Sigmoid colon (tissue), 7 donors: Measurements from ENCODE around the gene NOL4L. TPM values are rescaled to one million over a fixed set of nuclear protein-coding genes. Genes with fewer than 3 reads are reported as not detected.

Experiments
- DNase-seq: peaks from one replicate; pipeline ENCODE4 v3.0.0-alpha.2; 2019
- H3K27ac ChIP-seq, 4 donors: fragments of 200-600 bp; sonication (generic); one replicate each; pipeline ENCODE4 v1.5.1; 2016 to 2019; ENCODE audit warnings: mild to moderate bottlenecking in 1 of 4
- H3K27me3 ChIP-seq, 3 donors: fragments of 200-600 bp; sonication (generic); one replicate each; pipeline ENCODE4 v1.5.1; 2019; ENCODE audit warnings: mild to moderate bottlenecking in 1 of 3
- H3K36me3 ChIP-seq, 4 donors: fragments of 200-600 bp; sonication (generic); one replicate each; pipeline ENCODE4 v1.5.1; 2016 to 2019
- H3K4me1 ChIP-seq, 4 donors: fragments of 200-600 bp; sonication (generic); one replicate each; pipeline ENCODE4 v1.5.1; 2017 to 2019
- H3K4me3 ChIP-seq, 4 donors: fragments of 200-600 bp; sonication (generic); one replicate each; pipeline ENCODE4 v1.5.1; 2017 to 2019; ENCODE audit warnings: mild to moderate bottlenecking in 2 of 4, moderate library complexity in 1 of 4
- H3K9me3 ChIP-seq, 4 donors: fragments of 200-600 bp in 3 of 4; sonication (generic) in 3 of 4; one replicate each; pipeline versions ENCODE4 v1.5.1 to v1.6.1; 2013 to 2019
- EP300 ChIP-seq, 4 donors: sonication (generic); formaldehyde crosslinking; IDR thresholded peaks; one replicate each; pipeline ENCODE4 v1.6.1; 2017; ENCODE audit warnings: antibody characterized with exemption in 4 of 4
- POLR2A ChIP-seq, 2 donors: fragments of 450-650 bp; IDR thresholded peaks; one replicate each; pipeline ENCODE4 v1.6.1; 2016; ENCODE audit warnings: antibody characterized with exemption in 2 of 2, mild to moderate bottlenecking in 2 of 2, moderate library complexity in 2 of 2
- POLR2AphosphoS5 ChIP-seq, 4 donors: sonication (generic); formaldehyde crosslinking; IDR thresholded peaks; one replicate each; pipeline ENCODE4 v1.6.1; 2017; ENCODE audit warnings: antibody characterized with exemption in 4 of 4
- WGBS, 2 donors: extraction: QIAGEN DNeasy Blood & Tissue Kit; methylation state at CpG; one replicate each; pipeline ENCODE4 v1.1.7; 2013; 5-methylcytosine and 5-hydroxymethylcytosine counted together
- intact Hi-C: fragments of 100-400 bp; cut with DNase I; formaldehyde crosslinking; loops from one replicate; pipeline ENCODE4 v1.15.1; 2023
- polyA plus RNA-seq, 3 donors: library from polyadenylated mRNA; stranded (reverse); fragments of 200-250 nt; gene quantifications; one replicate each; pipeline ENCODE4 v1.2.3, GENCODE V29; 2013
- total RNA-seq, 4 donors: library from RNA; depleted of rRNA; stranded (reverse); fragments of >200 nt; gene quantifications; one replicate each; pipeline ENCODE4 v1.1.0, GENCODE V29; 2016
- TF ChIP-seq, protein P1 (sequence below), 4 experiments: fragments of 450-650 bp in 3 of 4; fragments of 200-600 bp in 1 of 4; IDR thresholded peaks; one replicate each; pipeline ENCODE4 v1.5.1; 2016 to 2019; ENCODE audit warnings: antibody characterized with exemption in 4 of 4, mild to moderate bottlenecking in 3 of 4, moderate library complexity in 2 of 4
- donor health status: healthy with polysubstance abuse.
- donor health status: Bipolar disorder and iron deficiency.
- donor health status: healthy.

Gene NOL4L
- total and polyA plus RNA-seq, 7 donors = 9.2 to 34.7 (median 16.8) TPM

DNA sequence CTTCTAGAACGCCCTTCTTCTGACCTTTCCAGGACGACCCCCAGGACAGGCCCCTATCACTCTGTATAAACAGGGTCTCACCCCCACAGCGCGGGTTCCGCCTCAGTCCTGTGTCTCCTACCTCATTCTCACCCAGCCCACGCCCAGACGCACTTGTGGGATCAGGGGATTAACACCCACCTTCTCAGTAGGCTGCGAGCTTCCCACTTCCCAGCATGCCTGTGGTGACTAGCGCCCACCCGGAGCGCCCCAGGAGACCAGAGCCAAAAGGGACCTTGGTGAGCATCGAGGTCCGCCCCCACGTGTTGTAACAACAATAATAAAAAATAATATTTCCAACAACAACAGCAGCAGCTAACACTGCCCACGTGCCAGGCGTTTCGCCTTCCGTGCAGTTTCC is 40.9 kb upstream of the NOL4L start:
- Histone ChIP-seq H3K27me3 (peaks cover 0 to 12% (median 0%) of the 10 kb centered on the region in 3 donors), H3K36me3 (no peaks in the 10 kb centered on the region), H3K4me3 (no peak overlapping the region), H3K27ac (no peak overlapping the region), H3K9me3 (no peaks in the 10 kb centered on the region), H3K4me1 (peaks cover 0 to 14% (median 13%) of the 10 kb centered on the region in 4 donors)
- TF ChIP-seq POLR2AphosphoS5 (IDR thresholded peaks at IDR 0.05) (no peak), POLR2A (IDR thresholded peaks at IDR 0.05) (no peak), EP300 (IDR thresholded peaks at IDR 0.05) (no peak)
- TF ChIP-seq, protein P1, sequence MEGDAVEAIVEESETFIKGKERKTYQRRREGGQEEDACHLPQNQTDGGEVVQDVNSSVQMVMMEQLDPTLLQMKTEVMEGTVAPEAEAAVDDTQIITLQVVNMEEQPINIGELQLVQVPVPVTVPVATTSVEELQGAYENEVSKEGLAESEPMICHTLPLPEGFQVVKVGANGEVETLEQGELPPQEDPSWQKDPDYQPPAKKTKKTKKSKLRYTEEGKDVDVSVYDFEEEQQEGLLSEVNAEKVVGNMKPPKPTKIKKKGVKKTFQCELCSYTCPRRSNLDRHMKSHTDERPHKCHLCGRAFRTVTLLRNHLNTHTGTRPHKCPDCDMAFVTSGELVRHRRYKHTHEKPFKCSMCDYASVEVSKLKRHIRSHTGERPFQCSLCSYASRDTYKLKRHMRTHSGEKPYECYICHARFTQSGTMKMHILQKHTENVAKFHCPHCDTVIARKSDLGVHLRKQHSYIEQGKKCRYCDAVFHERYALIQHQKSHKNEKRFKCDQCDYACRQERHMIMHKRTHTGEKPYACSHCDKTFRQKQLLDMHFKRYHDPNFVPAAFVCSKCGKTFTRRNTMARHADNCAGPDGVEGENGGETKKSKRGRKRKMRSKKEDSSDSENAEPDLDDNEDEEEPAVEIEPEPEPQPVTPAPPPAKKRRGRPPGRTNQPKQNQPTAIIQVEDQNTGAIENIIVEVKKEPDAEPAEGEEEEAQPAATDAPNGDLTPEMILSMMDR (IDR thresholded peaks at IDR 0.05) = no peak
- intact Hi-C loops = no loop called here
- 81 to 93% methylated on average over 18 of the region's 18 CpGs for WGBS, 2 donors
- no peak for DNase-seq

DNA sequence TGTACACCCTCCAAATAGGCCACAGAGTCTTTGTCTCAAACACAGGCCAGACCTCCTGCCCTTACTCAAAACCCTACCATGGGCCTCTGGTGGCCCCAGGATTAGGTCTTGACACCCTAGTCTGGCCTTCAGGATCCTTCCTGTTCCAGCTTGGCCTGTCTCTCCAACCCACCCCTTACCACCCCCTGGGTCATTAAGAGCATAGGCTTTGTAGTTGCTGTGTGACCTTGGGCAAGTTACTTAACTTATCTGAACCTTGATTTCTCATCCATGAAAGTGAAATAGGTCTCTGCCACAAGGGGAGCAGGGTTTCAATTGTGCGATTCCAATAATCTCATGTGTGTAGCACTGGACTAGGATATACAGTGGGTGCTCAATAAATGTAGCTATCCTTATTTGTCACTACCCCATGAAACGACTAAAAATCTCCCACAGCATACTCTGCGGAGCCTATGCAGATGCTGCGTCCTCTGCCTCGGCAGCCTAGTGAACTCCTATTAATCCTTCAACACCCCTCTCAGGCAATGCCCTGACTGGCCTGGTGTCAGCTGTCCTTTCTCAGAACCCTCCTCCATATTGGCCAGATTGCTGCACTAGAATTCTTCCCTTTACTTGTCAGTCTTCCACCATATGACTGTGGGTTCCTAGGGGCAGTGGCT is 39.7 kb upstream of the NOL4L start:
- TF ChIP-seq, protein P1 (IDR thresholded peaks at IDR 0.05) = no peak
- TF ChIP-seq POLR2A (IDR thresholded peaks at IDR 0.05) = no peak
- no peak for TF ChIP-seq POLR2AphosphoS5 (IDR thresholded peaks at IDR 0.05)
- TF ChIP-seq EP300 (IDR thresholded peaks at IDR 0.05) = no peak
- no peak for DNase-seq
- H3K27me3 ChIP-seq = peaks cover 0 to 12% (median 0%) of the 10 kb centered on the region in 3 donors
- H3K9me3 ChIP-seq = no peaks in the 10 kb centered on the region
- H3K36me3 ChIP-seq = no peaks in the 10 kb centered on the region
- H3K4me3 ChIP-seq = no peak overlapping the region
- H3K27ac ChIP-seq = no peak overlapping the region
- WGBS, 2 donors = 92 to 96% methylated on average over 5 of the region's 5 CpGs
- intact Hi-C loops = no loop called here
- H3K4me1 ChIP-seq = peaks cover 0 to 14% (median 13%) of the 10 kb centered on the region in 4 donors

DNA sequence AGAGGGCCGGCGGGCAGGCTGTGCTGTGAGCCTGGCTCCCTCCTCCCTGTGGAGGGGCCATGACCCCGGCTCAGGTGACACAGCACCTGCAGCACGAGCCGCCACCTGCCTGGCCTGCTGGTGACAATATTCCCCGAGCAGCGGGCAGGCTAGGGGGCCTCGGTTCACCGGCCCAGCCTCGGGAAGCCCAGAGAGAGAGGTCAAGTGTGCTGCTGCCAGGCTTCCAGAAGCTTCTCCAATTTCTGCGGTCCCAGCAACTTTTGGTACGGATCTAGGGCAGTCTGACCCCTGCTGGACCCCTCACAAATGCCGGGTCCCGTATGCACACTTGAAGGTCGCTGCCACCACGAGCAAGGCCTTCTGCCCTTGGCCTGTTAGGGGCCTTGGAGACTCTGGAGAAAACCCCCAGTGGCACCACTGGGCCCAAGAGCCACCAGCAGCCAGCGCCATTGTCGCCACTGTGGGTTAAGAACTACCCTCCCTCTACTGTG is 38.6 kb upstream of the NOL4L start:
- no peak for DNase-seq
- peaks cover 0 to 14% (median 13%) of the 10 kb centered on the region in 4 donors for H3K4me1 ChIP-seq
- TF ChIP-seq POLR2AphosphoS5 (IDR thresholded peaks at IDR 0.05) = no peak
- TF ChIP-seq, protein P1 (IDR thresholded peaks at IDR 0.05) = no peak
- TF ChIP-seq POLR2A (IDR thresholded peaks at IDR 0.05) = no peak
- TF ChIP-seq EP300 (IDR thresholded peaks at IDR 0.05) = no peak
- peaks cover 0 to 18% (median 0%) of the 10 kb centered on the region in 3 donors for H3K27me3 ChIP-seq
- 64 to 78% methylated on average over 18 of the region's 18 CpGs for WGBS, 2 donors
- intact Hi-C loops = no loop called here
- no peaks in the 10 kb centered on the region for H3K36me3 ChIP-seq
- H3K4me3 ChIP-seq = no peak overlapping the region
- no peaks in the 10 kb centered on the region for H3K9me3 ChIP-seq
- no peak overlapping the region for H3K27ac ChIP-seq

DNA sequence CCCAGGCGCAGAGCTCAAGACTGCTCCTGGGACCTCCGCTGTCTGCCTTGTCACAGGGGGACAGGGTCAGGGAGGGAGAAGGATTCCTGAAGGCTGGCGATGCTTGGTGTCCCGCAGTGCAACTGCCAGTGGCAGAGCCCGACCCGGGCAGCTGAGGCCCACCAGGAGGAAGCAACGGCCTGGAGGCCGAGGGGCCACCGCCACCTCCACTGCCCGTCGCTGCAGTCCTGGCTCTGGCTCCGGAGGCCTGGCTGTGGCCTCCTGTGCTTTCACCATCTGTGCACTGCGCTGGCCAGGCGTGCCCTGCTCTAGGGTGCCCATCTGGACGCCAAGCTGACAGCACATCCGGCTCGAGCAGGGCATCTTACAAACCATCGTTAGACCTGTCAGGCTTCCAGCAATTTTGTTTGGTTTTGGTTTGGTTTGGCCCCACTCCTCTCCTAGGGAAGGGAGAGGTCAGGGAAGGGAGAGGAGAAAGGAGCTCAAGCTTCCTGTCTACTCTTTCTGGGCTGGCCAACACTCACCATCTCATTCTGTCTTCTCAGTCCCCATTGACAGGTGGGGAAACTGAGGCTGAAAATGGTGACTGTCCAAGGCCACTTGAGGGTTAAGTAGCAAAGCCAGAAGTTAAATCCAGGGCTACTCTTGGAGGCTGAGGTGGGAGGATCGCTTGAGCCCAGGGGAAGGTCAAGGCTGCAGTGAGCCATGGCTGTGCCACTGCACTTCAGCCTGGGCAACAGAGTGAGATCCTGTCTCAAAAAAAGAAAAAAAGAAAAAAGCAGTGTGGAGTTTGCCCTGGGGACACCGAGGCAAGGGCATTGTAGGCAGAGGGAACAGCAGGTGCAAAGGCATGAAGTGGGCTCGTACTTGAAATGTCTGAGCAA is 37.7 kb upstream of the NOL4L start:
- TF ChIP-seq, protein P1 (IDR thresholded peaks at IDR 0.05) = no peak
- TF ChIP-seq EP300 (IDR thresholded peaks at IDR 0.05) = no peak
- TF ChIP-seq POLR2AphosphoS5 (IDR thresholded peaks at IDR 0.05) = no peak
- TF ChIP-seq POLR2A (IDR thresholded peaks at IDR 0.05) = no peak
- H3K36me3 ChIP-seq = no peaks in the 10 kb centered on the region
- 74 to 87% methylated on average over 21 of the region's 21 CpGs for WGBS, 2 donors

More for the DNA sequence above, 37.7 kb upstream of the NOL4L start:
- no peak for DNase-seq
- H3K27me3 ChIP-seq = peaks cover 0 to 20% (median 0%) of the 10 kb centered on the region in 3 donors
- peaks cover 0 to 12% (median 11%) of the 10 kb centered on the region in 4 donors for H3K4me1 ChIP-seq
- H3K9me3 ChIP-seq = no peaks in the 10 kb centered on the region
- H3K4me3 ChIP-seq = no peak overlapping the region
- intact Hi-C loops = no loop called here
- no peak overlapping the region for H3K27ac ChIP-seq
